D341Med (cell line): ENCODE results near the gene FADS2.
A peak's percentile ranks its signal among the peaks of the same experiment; 100 is the strongest.

Experiments used
- DNase-seq: peaks from one replicate; pipeline ENCODE4 v3.0.0; 2012; ENCODE audit warnings: low spot score

The FADS2 gene

DNA sequence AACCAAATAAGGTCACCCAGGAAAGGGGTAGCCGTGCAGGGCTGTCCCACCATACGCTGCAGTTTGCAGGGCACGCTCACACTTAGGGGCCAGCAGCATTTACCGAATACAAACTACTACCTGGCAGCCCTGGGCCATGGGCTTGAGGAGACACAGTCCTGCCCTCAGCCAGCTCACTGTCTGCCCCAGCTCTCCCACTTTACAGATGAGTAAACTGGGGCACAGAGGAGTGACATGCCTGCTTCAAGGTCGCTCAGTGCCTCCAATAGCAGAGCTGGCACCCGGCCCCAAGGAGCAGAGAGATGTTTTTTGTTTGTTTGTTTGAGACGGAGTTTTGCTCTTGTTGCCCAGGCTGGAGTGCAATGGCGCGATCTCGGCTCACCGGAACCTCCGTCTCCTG is 60.5 kb downstream of the FADS2 start:
- DNase-seq: no peak

GRCh38 chr11:61889831-61890230 is 61.7 kb downstream of the FADS2 start:
- no peak for DNase-seq

GRCh38 chr11:61890529-61891330 is 62.6 kb downstream of the FADS2 start:
- peak; percentile 60 for DNase-seq

- DNase-seq: peak; percentile 89
Measured at GRCh38 chr11:61891331-61892084, 63.4 kb downstream of the FADS2 start, which contains the start of gene FADS3. Gene FADS3, minus strand, starts transcription at chr11:61891545. Its CDS starts 164 bp downstream, at chr11:61891381.

- DNase-seq: no peak
Measured at GRCh38 chr11:61892085-61892370, 63.9 kb downstream of the FADS2 start.

DNA sequence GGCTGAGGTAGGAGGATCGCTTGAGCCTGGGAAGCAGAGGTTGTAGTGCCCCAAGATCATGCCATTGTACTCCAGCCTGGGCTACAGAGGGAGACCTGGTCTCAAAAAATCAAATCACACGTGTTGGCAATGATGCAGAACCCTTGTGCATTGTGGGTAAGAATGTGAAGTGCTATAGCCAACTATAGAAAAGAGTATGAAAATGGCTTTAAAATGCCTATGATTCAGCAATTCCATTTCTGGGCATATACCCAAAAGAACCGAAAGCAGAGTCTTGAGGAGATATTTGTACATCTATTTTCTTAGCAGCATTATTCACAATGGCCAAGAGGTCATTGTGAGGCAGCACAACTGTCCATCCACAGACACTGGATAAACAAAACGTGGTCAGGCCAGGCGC is 65.9 kb downstream of the FADS2 start:
- no peak for DNase-seq

- no peak for DNase-seq
Measured at GRCh38 chr11:61895046-61895717, 67.1 kb downstream of the FADS2 start.

DNA sequence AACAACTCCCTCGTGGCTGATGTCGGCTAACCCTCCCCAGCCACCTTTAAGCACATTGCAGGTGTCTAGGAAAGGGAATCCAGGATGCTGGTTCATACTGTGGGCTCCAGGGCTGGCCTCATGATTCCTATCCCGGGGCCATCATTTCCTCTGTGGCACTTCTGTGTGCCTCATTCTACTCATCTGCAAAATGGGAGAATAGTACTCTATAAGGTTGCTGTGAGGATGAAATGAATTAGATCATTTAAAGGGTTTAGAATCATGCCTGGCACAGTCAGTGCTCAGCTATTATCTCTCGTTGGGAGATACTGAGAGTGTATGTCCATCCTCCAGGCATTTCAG is 67.6 kb downstream of the FADS2 start:
- DNase-seq: no peak

GRCh38 chr11:61896665-61897386 is 68.7 kb downstream of the FADS2 start:
- DNase-seq: no peak

- peak; percentile 89 for DNase-seq
Measured at GRCh38 chr11:61897387-61898246, 69.5 kb downstream of the FADS2 start.

DNA sequence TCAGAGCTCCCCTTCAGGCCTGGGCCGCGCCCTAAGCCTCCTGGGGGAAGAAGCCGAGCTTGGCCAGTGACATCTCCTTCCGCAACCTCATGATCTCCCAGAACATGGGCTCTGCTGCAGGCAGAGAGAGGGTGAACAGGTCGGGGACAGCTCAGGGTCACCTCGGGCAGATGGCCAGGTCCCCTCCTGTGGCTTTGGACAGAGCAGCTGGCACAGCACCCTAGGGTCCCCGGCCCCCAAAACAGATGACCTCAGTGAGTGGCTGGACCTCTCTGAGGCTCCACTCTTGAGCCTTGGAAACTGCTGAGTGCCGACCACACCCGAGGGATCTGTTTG is 70.1 kb downstream of the FADS2 start:
- DNase-seq: no peak

DNA sequence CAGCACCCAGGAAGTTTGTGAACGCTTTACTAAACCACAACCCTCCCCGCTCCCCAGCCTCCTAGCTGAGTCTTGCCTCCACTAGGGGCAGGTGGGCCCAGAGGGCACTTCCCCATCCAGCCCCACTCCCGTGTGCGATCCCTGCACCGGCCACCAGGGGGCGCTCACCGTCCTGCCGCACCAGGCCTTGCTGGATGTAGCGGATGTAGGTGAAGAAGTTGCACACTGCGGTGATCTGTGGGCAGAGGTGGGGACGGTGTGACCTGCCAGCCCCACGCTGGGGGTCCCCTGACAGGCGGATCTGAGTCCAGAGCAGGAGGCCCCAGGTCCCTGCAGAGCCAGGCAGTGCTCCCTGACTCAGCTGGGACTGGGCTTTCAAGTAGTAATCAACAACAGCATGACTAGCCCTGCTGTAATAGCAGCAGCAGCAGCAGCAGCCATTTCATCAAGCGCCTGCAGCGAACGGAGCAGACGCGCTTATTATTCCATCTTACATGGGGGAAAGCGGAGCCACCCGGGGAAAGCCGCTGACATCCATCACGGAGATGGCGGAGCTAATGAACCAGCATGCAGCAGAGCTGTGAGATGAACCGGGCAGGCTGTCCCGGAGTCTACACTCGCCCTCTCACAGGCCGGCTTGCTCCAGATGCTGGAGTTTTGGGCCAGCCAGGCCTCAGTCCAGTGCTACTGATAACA is 71.2 kb downstream of the FADS2 start:
- DNase-seq: peak; percentile 94

DNA sequence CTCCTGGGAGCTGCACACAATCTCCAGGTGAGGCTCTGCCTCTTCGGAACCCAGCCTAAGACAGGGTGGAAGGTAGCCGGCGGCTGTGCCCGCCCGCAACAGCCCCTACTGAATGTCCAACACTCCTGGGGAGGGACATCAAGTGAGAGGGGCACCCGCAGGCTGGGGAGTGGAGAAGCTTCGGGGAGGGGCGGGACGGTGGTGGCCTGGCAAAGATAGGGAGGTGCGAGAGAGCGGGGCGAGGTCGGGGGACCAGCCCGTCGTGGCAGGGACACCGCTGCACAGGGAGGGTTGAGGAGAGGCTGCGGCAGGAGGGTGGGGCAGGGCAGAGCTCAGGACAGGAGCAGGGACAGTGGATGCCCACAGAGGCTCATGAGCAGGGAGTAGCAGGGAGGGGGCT is 72.2 kb downstream of the FADS2 start:
- no peak for DNase-seq

GRCh38 chr11:61901397-61901796 is 73.3 kb downstream of the FADS2 start:
- no peak for DNase-seq

GRCh38 chr11:61902313-61902712 is 74.2 kb downstream of the FADS2 start:
- DNase-seq: no peak

- no peak for DNase-seq
Measured at GRCh38 chr11:61903845-61904244, 75.7 kb downstream of the FADS2 start.

GRCh38 chr11:61904539-61905048 is 76.5 kb downstream of the FADS2 start:
- DNase-seq: no peak

GRCh38 chr11:61905067-61905696 is 77.1 kb downstream of the FADS2 start:
- no peak for DNase-seq

GRCh38 chr11:61905801-61906521 is 77.9 kb downstream of the FADS2 start:
- no peak for DNase-seq

DNA sequence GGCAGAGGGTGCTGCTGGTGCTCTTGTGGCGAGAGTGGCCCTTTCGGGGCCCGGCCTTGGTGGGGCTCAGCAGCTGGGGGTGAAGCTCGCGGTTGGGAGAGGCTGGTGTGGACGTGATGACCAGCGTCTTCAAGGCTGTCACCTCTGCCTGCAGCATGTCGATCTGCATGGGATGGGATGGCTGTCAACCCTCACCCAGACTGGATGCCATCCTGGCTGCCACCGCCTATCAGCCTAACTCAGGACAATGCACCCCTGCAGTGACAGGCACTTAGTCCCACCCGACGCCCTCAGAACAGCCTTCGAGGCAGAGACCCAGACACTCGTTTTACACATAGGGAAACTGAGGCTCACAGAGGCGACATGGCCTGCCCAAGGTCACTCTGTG is 78.4 kb downstream of the FADS2 start:
- DNase-seq: no peak
